ENCODE results near the gene NKAIN4.

DNA sequence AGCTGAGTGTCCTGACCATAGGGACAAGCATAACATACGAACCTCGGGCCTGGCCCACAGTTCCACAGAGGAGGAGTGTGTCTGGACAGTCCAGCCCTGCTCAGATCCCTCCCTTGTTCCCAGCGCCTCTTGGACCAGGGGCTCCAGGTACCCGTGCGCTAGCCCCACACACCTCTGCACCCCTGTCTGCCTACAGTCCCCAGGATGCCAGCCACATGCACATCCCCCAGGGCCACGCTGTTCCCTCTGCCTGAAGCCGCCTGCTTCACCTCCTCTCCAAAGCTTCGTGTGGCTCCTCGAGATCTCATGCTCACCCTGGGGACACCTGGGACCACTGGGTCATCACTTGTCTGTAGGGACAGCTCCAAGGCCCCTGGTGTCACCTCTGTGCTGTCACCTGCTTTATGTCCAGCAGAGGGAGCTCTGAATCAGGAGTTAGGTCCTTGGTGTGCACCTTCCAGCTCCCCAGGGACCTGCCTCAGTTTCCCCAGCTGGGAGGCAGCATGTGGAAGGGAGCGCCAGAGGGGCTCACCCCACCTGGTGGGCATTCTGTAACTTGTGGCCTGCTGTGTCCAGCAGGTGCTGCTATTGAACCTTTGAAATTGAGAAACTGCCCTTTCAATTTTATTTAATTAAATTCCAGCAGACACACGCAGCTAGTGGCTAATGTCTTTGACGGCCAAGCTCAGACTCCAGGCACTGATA, 31.0 kb downstream of the NKAIN4 start:
- no peak for TF ChIP-seq EZH2phosphoT487 (IDR thresholded peaks at IDR 0.05; ENCODE audit: unreplicated experiment)
- TF ChIP-seq, protein P1, sequence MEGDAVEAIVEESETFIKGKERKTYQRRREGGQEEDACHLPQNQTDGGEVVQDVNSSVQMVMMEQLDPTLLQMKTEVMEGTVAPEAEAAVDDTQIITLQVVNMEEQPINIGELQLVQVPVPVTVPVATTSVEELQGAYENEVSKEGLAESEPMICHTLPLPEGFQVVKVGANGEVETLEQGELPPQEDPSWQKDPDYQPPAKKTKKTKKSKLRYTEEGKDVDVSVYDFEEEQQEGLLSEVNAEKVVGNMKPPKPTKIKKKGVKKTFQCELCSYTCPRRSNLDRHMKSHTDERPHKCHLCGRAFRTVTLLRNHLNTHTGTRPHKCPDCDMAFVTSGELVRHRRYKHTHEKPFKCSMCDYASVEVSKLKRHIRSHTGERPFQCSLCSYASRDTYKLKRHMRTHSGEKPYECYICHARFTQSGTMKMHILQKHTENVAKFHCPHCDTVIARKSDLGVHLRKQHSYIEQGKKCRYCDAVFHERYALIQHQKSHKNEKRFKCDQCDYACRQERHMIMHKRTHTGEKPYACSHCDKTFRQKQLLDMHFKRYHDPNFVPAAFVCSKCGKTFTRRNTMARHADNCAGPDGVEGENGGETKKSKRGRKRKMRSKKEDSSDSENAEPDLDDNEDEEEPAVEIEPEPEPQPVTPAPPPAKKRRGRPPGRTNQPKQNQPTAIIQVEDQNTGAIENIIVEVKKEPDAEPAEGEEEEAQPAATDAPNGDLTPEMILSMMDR (conservative IDR thresholded peaks at IDR 0.05; ENCODE audit: low read depth in 2 of 2) = peak; percentile 89 to 91
- TF ChIP-seq POLR2AphosphoS5 (IDR thresholded peaks at IDR 0.05; ENCODE audit: low read depth) = no peak
- TF ChIP-seq EZH2 (IDR thresholded peaks at IDR 0.05; ENCODE audit: low read depth, unreplicated experiment) = no peak
- TF ChIP-seq, protein P2, sequence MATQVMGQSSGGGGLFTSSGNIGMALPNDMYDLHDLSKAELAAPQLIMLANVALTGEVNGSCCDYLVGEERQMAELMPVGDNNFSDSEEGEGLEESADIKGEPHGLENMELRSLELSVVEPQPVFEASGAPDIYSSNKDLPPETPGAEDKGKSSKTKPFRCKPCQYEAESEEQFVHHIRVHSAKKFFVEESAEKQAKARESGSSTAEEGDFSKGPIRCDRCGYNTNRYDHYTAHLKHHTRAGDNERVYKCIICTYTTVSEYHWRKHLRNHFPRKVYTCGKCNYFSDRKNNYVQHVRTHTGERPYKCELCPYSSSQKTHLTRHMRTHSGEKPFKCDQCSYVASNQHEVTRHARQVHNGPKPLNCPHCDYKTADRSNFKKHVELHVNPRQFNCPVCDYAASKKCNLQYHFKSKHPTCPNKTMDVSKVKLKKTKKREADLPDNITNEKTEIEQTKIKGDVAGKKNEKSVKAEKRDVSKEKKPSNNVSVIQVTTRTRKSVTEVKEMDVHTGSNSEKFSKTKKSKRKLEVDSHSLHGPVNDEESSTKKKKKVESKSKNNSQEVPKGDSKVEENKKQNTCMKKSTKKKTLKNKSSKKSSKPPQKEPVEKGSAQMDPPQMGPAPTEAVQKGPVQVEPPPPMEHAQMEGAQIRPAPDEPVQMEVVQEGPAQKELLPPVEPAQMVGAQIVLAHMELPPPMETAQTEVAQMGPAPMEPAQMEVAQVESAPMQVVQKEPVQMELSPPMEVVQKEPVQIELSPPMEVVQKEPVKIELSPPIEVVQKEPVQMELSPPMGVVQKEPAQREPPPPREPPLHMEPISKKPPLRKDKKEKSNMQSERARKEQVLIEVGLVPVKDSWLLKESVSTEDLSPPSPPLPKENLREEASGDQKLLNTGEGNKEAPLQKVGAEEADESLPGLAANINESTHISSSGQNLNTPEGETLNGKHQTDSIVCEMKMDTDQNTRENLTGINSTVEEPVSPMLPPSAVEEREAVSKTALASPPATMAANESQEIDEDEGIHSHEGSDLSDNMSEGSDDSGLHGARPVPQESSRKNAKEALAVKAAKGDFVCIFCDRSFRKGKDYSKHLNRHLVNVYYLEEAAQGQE (IDR thresholded peaks at IDR 0.05; ENCODE audit: unreplicated experiment) = no peak
- no peak for TF ChIP-seq JUNB (IDR thresholded peaks at IDR 0.05; ENCODE audit: unreplicated experiment)
- TF ChIP-seq, protein P3, sequence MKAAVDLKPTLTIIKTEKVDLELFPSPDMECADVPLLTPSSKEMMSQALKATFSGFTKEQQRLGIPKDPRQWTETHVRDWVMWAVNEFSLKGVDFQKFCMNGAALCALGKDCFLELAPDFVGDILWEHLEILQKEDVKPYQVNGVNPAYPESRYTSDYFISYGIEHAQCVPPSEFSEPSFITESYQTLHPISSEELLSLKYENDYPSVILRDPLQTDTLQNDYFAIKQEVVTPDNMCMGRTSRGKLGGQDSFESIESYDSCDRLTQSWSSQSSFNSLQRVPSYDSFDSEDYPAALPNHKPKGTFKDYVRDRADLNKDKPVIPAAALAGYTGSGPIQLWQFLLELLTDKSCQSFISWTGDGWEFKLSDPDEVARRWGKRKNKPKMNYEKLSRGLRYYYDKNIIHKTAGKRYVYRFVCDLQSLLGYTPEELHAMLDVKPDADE (IDR thresholded peaks at IDR 0.05) = no peak
- TF ChIP-seq, protein P4, sequence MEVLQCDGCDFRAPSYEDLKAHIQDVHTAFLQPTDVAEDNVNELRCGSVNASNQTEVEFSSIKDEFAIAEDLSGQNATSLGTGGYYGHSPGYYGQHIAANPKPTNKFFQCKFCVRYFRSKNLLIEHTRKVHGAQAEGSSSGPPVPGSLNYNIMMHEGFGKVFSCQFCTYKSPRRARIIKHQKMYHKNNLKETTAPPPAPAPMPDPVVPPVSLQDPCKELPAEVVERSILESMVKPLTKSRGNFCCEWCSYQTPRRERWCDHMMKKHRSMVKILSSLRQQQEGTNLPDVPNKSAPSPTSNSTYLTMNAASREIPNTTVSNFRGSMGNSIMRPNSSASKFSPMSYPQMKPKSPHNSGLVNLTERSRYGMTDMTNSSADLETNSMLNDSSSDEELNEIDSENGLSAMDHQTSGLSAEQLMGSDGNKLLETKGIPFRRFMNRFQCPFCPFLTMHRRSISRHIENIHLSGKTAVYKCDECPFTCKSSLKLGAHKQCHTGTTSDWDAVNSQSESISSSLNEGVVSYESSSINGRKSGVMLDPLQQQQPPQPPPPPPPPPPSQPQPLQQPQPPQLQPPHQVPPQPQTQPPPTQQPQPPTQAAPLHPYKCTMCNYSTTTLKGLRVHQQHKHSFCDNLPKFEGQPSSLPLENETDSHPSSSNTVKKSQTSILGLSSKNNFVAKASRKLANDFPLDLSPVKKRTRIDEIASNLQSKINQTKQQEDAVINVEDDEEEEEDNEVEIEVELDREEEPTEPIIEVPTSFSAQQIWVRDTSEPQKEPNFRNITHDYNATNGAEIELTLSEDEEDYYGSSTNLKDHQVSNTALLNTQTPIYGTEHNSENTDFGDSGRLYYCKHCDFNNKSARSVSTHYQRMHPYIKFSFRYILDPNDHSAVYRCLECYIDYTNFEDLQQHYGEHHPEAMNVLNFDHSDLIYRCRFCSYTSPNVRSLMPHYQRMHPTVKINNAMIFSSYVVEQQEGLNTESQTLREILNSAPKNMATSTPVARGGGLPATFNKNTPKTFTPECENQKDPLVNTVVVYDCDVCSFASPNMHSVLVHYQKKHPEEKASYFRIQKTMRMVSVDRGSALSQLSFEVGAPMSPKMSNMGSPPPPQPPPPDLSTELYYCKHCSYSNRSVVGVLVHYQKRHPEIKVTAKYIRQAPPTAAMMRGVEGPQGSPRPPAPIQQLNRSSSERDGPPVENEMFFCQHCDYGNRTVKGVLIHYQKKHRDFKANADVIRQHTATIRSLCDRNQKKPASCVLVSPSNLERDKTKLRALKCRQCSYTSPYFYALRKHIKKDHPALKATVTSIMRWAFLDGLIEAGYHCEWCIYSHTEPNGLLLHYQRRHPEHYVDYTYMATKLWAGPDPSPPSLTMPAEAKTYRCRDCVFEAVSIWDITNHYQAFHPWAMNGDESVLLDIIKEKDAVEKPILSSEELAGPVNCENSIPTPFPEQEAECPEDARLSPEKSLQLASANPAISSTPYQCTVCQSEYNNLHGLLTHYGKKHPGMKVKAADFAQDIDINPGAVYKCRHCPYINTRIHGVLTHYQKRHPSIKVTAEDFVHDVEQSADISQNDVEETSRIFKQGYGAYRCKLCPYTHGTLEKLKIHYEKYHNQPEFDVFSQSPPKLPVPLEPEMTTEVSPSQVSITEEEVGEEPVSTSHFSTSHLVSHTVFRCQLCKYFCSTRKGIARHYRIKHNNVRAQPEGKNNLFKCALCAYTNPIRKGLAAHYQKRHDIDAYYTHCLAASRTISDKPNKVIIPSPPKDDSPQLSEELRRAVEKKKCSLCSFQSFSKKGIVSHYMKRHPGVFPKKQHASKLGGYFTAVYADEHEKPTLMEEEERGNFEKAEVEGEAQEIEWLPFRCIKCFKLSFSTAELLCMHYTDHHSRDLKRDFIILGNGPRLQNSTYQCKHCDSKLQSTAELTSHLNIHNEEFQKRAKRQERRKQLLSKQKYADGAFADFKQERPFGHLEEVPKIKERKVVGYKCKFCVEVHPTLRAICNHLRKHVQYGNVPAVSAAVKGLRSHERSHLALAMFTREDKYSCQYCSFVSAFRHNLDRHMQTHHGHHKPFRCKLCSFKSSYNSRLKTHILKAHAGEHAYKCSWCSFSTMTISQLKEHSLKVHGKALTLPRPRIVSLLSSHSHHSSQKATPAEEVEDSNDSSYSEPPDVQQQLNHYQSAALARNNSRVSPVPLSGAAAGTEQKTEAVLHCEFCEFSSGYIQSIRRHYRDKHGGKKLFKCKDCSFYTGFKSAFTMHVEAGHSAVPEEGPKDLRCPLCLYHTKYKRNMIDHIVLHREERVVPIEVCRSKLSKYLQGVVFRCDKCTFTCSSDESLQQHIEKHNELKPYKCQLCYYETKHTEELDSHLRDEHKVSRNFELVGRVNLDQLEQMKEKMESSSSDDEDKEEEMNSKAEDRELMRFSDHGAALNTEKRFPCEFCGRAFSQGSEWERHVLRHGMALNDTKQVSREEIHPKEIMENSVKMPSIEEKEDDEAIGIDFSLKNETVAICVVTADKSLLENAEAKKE (CRISPR knock-in tag; IDR thresholded peaks at IDR 0.05) = no peak
- no peak for TF ChIP-seq CREB1 (CRISPR knock-in tag; IDR thresholded peaks at IDR 0.05; ENCODE audit: low read depth)
